Ishikawa (cell line): Measurements from ENCODE around the gene CUL7.

Experiments
- EGR1 ChIP-seq: IDR thresholded peaks from 2 replicates; pipeline ENCODE4 v1.6.1; 2012
- NFIC ChIP-seq: IDR thresholded peaks from 2 replicates; pipeline ENCODE4 v1.6.1; 2012
- RAD21 ChIP-seq: IDR thresholded peaks from 2 replicates; pipeline ENCODE4 v1.6.1; 2012; ENCODE audit warnings: low read depth
- TAF1 ChIP-seq: IDR thresholded peaks from 2 replicates; pipeline ENCODE4 v1.6.1; 2012; ENCODE audit warnings: low read depth, mild to moderate bottlenecking
- TCF12 ChIP-seq: IDR thresholded peaks from 2 replicates; pipeline ENCODE4 v1.6.1; 2012; ENCODE audit warnings: low read depth
- USF1 ChIP-seq: IDR thresholded peaks from 2 replicates; pipeline ENCODE4 v1.6.1; 2012
- YY1 ChIP-seq: IDR thresholded peaks from 2 replicates; pipeline ENCODE4 v1.6.1; 2012; ENCODE audit warnings: low read depth
- ZBTB7A ChIP-seq: IDR thresholded peaks from 2 replicates; pipeline ENCODE4 v1.6.1; 2012; ENCODE audit warnings: low read depth

CUL7 gene

GRCh38 chr6:42989923-42990322 lies 63.7 kb downstream of the CUL7 start:
- TF ChIP-seq EGR1 = no peak
- no peak for TF ChIP-seq YY1
- TF ChIP-seq RAD21 = no peak
- no peak for TF ChIP-seq TAF1
- TF ChIP-seq NFIC = no peak
- TF ChIP-seq TCF12 = no peak
- no peak for TF ChIP-seq USF1

- TF ChIP-seq TAF1 (no peak), ZBTB7A (no peak), EGR1 (no peak), USF1 (no peak), NFIC (no peak)
Measured at GRCh38 chr6:42988486-42989020, 65.1 kb downstream of the CUL7 start.
